GM19193 (cell line): Measurements from ENCODE around the gene SMOC2.

Experiments
- POLR2A ChIP-seq: IDR thresholded peaks from 4 replicates; pipeline ENCODE4 v1.6.1; 2011; ENCODE audit not compliant: insufficient read depth, insufficient read length; ENCODE audit errors: extremely low read depth

SMOC2 gene

GRCh38 chr6:168530653-168531071, 89.7 kb downstream of the SMOC2 start:
- TF ChIP-seq POLR2A = no peak

DNA sequence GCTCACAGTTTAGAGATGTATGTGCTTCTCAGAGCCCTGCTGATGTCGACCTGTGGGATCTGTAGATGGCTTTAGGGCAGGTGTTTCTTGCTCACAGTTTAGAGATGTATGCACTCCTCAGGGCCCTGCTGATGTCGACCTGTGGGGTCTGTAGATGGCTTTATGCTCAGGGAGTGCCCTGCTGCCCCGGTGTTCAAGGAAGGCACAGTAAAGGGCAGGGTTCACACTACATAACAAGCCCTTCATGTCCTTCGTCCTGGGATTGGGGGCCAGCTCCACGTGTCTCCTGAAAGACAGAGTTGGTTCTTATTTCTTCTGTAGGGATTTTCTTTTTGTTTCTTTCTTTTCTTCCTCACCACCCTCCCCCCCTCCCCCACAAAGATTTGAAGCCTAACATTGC, 91.1 kb downstream of the SMOC2 start:
- no peak for TF ChIP-seq POLR2A

GRCh38 chr6:168533414-168533813, 92.4 kb downstream of the SMOC2 start:
- no peak for TF ChIP-seq POLR2A

GRCh38 chr6:168534265-168534664, 93.3 kb downstream of the SMOC2 start:
- TF ChIP-seq POLR2A = no peak

DNA sequence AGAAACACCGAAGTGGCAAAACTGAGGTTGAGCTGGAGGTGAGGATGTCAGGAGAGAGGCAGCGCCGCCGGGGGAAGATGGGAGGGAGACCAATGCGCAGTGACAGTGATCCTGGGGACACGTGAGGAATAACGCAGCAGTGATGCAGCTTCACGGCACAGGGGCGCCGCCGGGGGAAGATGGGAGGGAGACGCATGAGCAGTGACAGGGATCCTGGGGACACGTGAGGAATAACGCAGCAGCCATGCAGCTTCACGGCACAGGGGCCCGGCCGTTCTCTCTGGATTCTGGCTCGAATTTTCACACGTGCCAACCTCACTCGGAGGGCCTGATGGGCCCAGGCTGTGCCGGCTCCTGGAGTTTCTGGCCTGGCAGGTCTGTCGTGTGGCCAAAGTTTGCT, 94.7 kb downstream of the SMOC2 start:
- TF ChIP-seq POLR2A = no peak

DNA sequence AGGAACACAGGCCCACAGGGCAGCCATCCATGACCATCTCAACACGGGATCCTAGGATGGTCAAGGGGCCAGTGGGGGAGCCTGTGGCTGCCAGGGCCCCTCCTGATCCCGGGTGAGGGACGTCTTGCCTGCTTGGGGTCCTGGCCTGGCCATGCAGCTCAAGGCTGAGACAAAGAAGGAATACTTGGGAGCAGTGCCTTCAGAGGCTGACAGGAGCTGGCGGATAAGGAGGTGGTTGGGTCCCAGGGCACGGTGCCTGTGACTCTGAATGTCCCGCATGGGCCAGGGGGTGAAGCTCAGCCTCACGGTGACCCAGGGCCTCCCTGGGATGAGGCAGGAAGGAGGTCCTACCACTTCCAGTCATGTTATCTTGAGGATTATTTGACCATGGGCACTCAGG, 95.2 kb downstream of the SMOC2 start:
- no peak for TF ChIP-seq POLR2A

DNA sequence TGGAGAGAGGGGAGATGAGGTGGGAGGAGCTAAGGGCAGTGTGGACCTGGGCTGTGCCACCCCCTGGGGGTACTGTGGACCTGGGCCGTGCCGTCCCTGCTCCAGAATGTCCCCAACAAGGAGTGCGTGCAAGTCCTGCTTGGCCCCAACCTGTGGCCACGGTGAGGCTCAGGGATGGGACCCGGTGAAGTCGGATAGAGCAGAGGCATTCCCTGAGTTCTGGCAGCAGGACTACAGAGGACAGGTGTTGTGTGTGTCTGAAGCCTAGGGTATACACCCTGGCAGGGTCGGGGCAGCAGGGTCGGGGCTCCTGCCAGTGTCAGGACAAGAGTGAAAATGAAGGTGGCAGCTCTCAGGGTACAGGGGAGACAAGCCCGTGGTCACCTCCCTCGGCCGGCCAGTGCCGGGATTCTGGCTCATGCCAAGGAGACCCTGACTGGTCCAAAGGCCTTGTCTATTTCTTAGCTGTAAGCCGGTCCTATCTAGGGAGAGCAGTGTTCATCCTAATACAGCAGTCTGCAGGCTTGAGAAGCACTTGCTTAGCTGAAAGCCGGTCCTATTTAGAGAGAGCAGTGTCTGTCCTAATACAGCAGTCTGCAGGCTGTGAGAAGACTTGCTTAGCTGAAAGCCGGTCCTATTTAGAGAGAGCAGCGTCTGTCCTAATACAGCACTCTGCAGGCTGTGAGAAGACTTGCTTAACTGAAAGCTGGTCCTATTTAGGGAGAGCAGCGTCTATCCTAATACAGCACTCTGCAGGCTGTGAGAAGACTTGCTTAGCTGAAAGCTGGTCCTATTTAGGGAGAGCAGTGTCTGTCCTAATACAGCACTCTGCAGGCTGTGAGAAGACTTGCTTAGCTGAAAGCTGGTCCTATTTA, 95.9 kb downstream of the SMOC2 start:
- TF ChIP-seq POLR2A = no peak

DNA sequence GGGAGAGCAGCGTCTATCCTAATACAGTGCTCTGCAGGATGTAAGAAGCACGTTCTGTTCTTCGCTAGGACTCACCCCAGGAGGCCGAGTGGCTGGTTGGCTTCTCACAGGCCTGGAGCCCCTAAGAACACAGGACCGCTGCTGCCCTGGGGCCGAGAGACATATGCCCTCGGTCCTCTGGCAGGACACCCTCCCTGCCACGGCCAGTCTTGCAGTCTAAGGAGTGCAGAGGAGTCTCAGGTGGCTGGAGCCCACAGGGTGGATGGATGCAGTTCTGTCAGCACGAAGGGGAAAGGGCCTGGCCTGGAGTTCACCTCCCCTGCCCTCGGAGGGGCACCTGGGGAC, 96.5 kb downstream of the SMOC2 start:
- TF ChIP-seq POLR2A = no peak

DNA sequence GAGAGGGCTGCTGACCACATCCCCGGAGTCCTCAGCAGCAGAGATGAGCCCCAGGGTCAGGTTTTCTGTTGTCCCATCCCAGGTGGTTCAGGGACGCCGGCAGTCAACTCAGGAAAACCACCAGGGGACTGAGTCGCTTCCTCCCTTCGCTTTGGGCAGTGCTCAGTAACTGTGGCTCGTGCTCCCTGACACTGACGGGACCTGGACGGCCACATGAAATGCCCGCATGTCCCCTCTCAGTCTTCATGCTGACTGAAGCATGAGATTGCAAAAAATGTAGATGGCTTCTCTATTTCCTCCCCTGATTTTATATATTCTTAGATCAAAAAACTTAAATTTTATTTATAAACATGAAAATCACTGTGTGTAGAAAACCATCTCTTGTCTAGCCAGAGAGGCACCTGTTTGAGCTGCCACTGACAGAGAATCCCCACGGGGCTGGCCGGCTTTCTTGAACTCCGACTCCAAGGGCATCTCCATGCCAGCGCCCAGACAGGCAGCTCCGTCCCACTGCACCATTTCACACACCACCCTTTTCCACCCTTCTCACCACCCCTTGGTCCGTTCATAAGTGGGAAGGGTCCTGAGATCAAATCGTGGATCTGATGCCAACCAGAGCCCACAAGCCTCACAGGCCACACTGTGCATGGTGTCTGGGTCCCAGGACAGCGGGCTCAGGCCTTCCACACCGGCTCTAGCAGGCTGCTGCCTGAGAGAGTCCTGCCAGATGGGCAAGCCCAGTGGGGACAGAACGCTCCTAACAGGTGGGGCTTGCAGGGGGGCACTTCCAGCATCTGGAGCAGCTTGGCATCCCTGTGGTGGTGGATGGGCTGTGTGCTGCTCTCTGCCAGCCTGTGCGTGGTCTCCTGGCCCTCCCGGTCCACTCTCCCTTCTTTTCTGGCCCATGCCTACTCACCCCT, 98.2 kb downstream of the SMOC2 start:
- no peak for TF ChIP-seq POLR2A

- no peak for TF ChIP-seq POLR2A
Measured at GRCh38 chr6:168540713-168541291, 99.8 kb downstream of the SMOC2 start.

GRCh38 chr6:168541307-168541706, 100.3 kb downstream of the SMOC2 start:
- no peak for TF ChIP-seq POLR2A

DNA sequence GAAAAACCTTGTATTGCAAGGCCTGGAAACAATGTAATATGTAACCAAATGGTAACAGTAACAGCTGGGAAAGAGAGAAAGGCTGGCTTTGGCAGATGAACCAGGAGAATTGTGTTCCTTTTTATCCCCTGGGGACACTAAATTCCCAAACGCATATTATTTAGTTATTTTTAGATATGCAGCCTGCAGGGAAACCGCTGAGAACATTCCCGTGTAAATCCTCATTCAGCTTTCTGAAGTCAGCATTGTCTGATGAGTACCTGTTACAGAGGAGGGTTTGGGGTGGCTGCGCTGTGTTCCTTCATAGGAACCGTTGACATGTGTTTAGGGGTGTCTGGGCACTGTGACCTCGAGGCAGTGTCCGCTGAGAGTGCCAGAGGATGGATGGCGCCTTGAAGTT, 101.3 kb downstream of the SMOC2 start:
- no peak for TF ChIP-seq POLR2A

DNA sequence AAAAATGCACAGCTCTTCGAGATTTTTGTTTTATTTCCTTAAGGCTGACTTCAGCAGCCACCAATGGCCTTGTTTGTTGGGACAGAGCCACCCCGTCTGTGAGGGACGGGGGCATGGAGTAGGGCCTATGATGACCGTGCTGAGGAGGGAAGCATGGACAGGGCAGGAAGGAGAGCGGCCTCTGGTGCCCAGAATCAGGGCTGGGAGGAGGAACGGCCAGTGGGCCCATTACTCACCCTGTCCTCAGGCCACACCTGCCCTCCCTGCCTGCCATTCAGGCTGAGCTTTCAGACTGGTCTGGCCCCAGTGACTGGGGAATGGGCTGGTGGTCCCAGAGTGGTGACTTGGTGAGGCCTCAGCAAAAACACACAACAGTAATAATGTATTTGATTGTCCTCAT, 104.4 kb downstream of the SMOC2 start:
- no peak for TF ChIP-seq POLR2A

GRCh38 chr6:168546151-168546550, 105.2 kb downstream of the SMOC2 start:
- TF ChIP-seq POLR2A = no peak

DNA sequence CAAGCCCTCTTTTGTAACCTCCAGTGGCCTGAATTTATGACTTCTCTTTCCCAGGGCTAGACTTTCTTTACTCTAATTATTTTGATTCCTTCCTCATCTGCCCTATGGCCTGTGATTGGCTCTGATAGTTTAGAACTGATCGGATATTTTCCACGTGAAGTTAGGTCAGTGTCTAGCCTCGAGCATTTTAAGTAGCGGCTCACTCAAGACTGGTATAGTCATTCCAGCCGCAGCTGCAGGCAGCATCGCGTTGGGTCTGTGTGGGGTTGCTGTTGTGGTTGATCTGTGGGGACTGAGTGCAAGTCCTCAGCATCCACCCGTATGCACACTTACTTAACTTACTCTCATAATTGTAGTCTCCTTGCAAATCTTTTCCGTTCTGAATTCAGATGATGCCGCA, 105.7 kb downstream of the SMOC2 start:
- no peak for TF ChIP-seq POLR2A
